GM21381 (cell line): ENCODE results near the gene NALCN.
"Not testable (repeated sequence)": the region's sequence is repeated elsewhere in the genome, so short reads cannot be mapped to it uniquely, and the experiment has no call there.

Experiments used
- ATAC-seq: cut with Tn5 transposase; IDR thresholded peaks from one replicate; pipeline ENCODE4 v1.9.1; 2021; ENCODE audit warnings: mild to moderate bottlenecking, moderate library complexity; ENCODE audit not compliant: unreplicated experiment

Gene NALCN

GRCh38 chr13:101343128-101343787 is 73.0 kb downstream of the NALCN start:
- no peak for ATAC-seq

GRCh38 chr13:101341464-101341863 is 74.8 kb downstream of the NALCN start:
- ATAC-seq, result no peak

- ATAC-seq, result no peak
Observed at GRCh38 chr13:101339202-101339601, 77.1 kb downstream of the NALCN start.

- no peak for ATAC-seq
Observed at GRCh38 chr13:101332583-101332982, 83.7 kb downstream of the NALCN start.

- ATAC-seq, result no peak
Observed at GRCh38 chr13:101331731-101332130, 84.6 kb downstream of the NALCN start.

GRCh38 chr13:101327871-101328270 is 88.4 kb downstream of the NALCN start:
- ATAC-seq, result no peak

- ATAC-seq, result no peak
Observed at GRCh38 chr13:101326710-101327109, 89.6 kb downstream of the NALCN start.

GRCh38 chr13:101325423-101325822 is 90.9 kb downstream of the NALCN start:
- no peak for ATAC-seq

- ATAC-seq, result no peak
Observed at GRCh38 chr13:101323601-101324000, 92.7 kb downstream of the NALCN start.

GRCh38 chr13:101317986-101318523 is 98.3 kb downstream of the NALCN start:
- ATAC-seq, result no peak

GRCh38 chr13:101313479-101313878 is 102.8 kb downstream of the NALCN start:
- not testable (repeated sequence) for ATAC-seq

GRCh38 chr13:101309014-101309619 is 107.2 kb downstream of the NALCN start:
- no peak for ATAC-seq

GRCh38 chr13:101308247-101309013 is 107.9 kb downstream of the NALCN start:
- ATAC-seq, result no peak

- no peak for ATAC-seq
Observed at GRCh38 chr13:101307181-101307701, 109.1 kb downstream of the NALCN start.

GRCh38 chr13:101306773-101307172 is 109.5 kb downstream of the NALCN start:
- ATAC-seq, result no peak

- no peak for ATAC-seq
Observed at GRCh38 chr13:101305981-101306411, 110.3 kb downstream of the NALCN start.

GRCh38 chr13:101303521-101303920 is 112.8 kb downstream of the NALCN start:
- no peak for ATAC-seq

- ATAC-seq, result no peak
Observed at GRCh38 chr13:101301053-101301452, 115.3 kb downstream of the NALCN start.

GRCh38 chr13:101300531-101300930 is 115.8 kb downstream of the NALCN start:
- ATAC-seq, result no peak

GRCh38 chr13:101298517-101298916 is 117.8 kb downstream of the NALCN start:
- ATAC-seq, result no peak

GRCh38 chr13:101297794-101298193 is 118.5 kb downstream of the NALCN start:
- ATAC-seq, result no peak
